GM12891 (cell line): ENCODE measurements around the gene TMEM11.

Experiments used
- PAX5 ChIP-seq: IDR thresholded peaks from 2 replicates; pipeline ENCODE4 v1.6.1; 2011; ENCODE audit warnings: low read length, moderate library complexity, mild to moderate bottlenecking; ENCODE audit not compliant: insufficient read depth, severe bottlenecking
- POLR2A ChIP-seq: IDR thresholded peaks from 2 replicates; pipeline ENCODE4 v1.6.1; 2011; ENCODE audit warnings: low read depth, low read length, control low read depth
- POLR2AphosphoS5 ChIP-seq: IDR thresholded peaks from 2 replicates; pipeline ENCODE4 v1.6.1; 2011; ENCODE audit warnings: low read depth, low read length, control low read depth
- SPI1 ChIP-seq: IDR thresholded peaks from 2 replicates; pipeline ENCODE4 v1.6.1; 2011; ENCODE audit warnings: low read depth, low read length, control low read depth
- TAF1 ChIP-seq: IDR thresholded peaks from 2 replicates; pipeline ENCODE4 v1.6.1; 2011; ENCODE audit warnings: low read depth, low read length, control low read depth

GRCh38 chr17:21235921-21236320 is 22.0 kb upstream of the TMEM11 start:
- no peak for TF ChIP-seq POLR2A
- TF ChIP-seq SPI1: no peak
- no peak for TF ChIP-seq POLR2AphosphoS5
- no peak for TF ChIP-seq TAF1
- TF ChIP-seq PAX5: no peak
